WTC11 (cell line): ENCODE results near the gene ASTN1. TPM values are rescaled to one million over a fixed set of nuclear protein-coding genes. Genes with fewer than 3 reads are reported as not detected.

Experiments used
- ATAC-seq: fragments of 200-7000 bp; cut with Tn5 transposase; 2 replicates; pipeline ENCODE4 v1.10.0; 2021; ENCODE audit warnings: mild to moderate bottlenecking, moderate library complexity
- CTCF ChIA-PET: fragments of 300-600 bp; sonication (Branson Sonifier 250); formaldehyde crosslinking; loops from one replicate; lab custom pipeline; 2021; ENCODE audit warnings: antibody characterized with exemption; lab: Charles Lee
- POLR2A ChIA-PET: fragments of 350-600 bp; sonication (Branson Sonifier 250); formaldehyde crosslinking; loops from one replicate; lab custom pipeline; 2021; ENCODE audit warnings: antibody characterized with exemption; lab: Charles Lee
- DNase-seq: peaks from one replicate; pipeline ENCODE4 v3.0.0; 2021; ENCODE audit warnings: low spot score
- H3K27ac Mint-ChIP-seq: 2 replicates; pipeline ENCODE4 v1.8.0; 2021; ENCODE audit warnings: mixed read lengths
- H3K27me3 Mint-ChIP-seq: 2 replicates; pipeline ENCODE4 v1.8.0; 2021; ENCODE audit warnings: low read depth, mild to moderate bottlenecking, moderate library complexity, mixed read lengths
- H3K36me3 Mint-ChIP-seq: 2 replicates; pipeline ENCODE4 v1.8.0; 2021; ENCODE audit warnings: mixed read lengths
- H3K4me1 Mint-ChIP-seq: 2 replicates; pipeline ENCODE4 v1.8.0; 2022; ENCODE audit warnings: mixed read lengths
- H3K4me3 Mint-ChIP-seq: 2 replicates; pipeline ENCODE4 v1.8.0; 2021; ENCODE audit warnings: mild to moderate bottlenecking, moderate library complexity, mixed read lengths
- H3K9me3 Mint-ChIP-seq: 2 replicates; pipeline ENCODE4 v1.8.0; 2021; ENCODE audit warnings: mixed read lengths
- ARID4B ChIP-seq: sonication (generic); formaldehyde crosslinking; IDR thresholded peaks from 2 replicates; pipeline ENCODE4 v1.8.0; 2023; ENCODE audit warnings: missing genetic modification reagents, mild to moderate bottlenecking, borderline replicate concordance
- ATF3 ChIP-seq: sonication (generic); formaldehyde crosslinking; conservative IDR thresholded peaks from 2 replicates; pipeline ENCODE4 v1.8.1; 2022; ENCODE audit warnings: mild to moderate bottlenecking, missing genetic modification reagents
- ATF6 ChIP-seq: sonication (generic); formaldehyde crosslinking; IDR thresholded peaks from 2 replicates; pipeline ENCODE4 v1.8.1; 2023; ENCODE audit warnings: mild to moderate bottlenecking, missing genetic modification reagents
- E2F1 ChIP-seq: sonication (generic); formaldehyde crosslinking; IDR thresholded peaks from 2 replicates; pipeline ENCODE4 v1.8.0; 2022; ENCODE audit warnings: mild to moderate bottlenecking, missing genetic modification reagents
- FOXP4 ChIP-seq: sonication (generic); formaldehyde crosslinking; IDR thresholded peaks from 2 replicates; pipeline ENCODE4 v1.8.0; 2022; ENCODE audit warnings: mild to moderate bottlenecking, missing genetic modification reagents
- GRHL2 ChIP-seq: fragments of 250-450 bp; sonication (Bioruptor Pico); IDR thresholded peaks from 2 replicates; pipeline ENCODE4 v1.8.0; 2022; ENCODE audit warnings: mild to moderate bottlenecking, moderate library complexity; ENCODE audit not compliant: insufficient replicate concordance, severe bottlenecking
- MLX ChIP-seq: sonication (generic); formaldehyde crosslinking; IDR thresholded peaks from 2 replicates; pipeline ENCODE4 v1.8.1; 2023; ENCODE audit warnings: mild to moderate bottlenecking, missing genetic modification reagents, moderate library complexity
- NFATC4 ChIP-seq: fragments of 250-450 bp; sonication (Bioruptor Pico); IDR thresholded peaks from 2 replicates; pipeline ENCODE4 v1.9.0; 2021; ENCODE audit warnings: mild to moderate bottlenecking
- NFE2L1 ChIP-seq: sonication (generic); formaldehyde crosslinking; IDR thresholded peaks from 2 replicates; pipeline ENCODE4 v1.8.1; 2023; ENCODE audit warnings: missing genetic modification reagents
- PRDM15 ChIP-seq: sonication (generic); formaldehyde crosslinking; IDR thresholded peaks from 2 replicates; pipeline ENCODE4 v1.8.0; 2022; ENCODE audit warnings: missing genetic modification reagents
- SOX15 ChIP-seq: fragments of 250-450 bp; sonication (Bioruptor Pico); IDR thresholded peaks from 2 replicates; pipeline ENCODE4 v1.9.0; 2021; ENCODE audit warnings: mild to moderate bottlenecking
- USF2 ChIP-seq: sonication (generic); formaldehyde crosslinking; IDR thresholded peaks from 2 replicates; pipeline ENCODE4 v1.8.1; 2023; ENCODE audit warnings: mild to moderate bottlenecking, missing genetic modification reagents, moderate library complexity
- ZNF138 ChIP-seq: sonication (generic); formaldehyde crosslinking; conservative IDR thresholded peaks from 2 replicates; pipeline ENCODE4 v1.8.1; 2022; ENCODE audit warnings: mild to moderate bottlenecking, moderate library complexity, missing genetic modification reagents
- ZNF232 ChIP-seq: sonication (generic); formaldehyde crosslinking; IDR thresholded peaks from 2 replicates; pipeline ENCODE4 v1.8.0; 2022; ENCODE audit warnings: mild to moderate bottlenecking, missing genetic modification reagents
- ZNF425 ChIP-seq: fragments of 250-450 bp; sonication (Bioruptor Pico); conservative IDR thresholded peaks from 2 replicates; pipeline ENCODE4 v1.9.0; 2021; ENCODE audit warnings: mild to moderate bottlenecking
- ZNF512 ChIP-seq: sonication (generic); formaldehyde crosslinking; IDR thresholded peaks from 2 replicates; pipeline ENCODE4 v1.8.1; 2022; ENCODE audit warnings: missing genetic modification reagents, borderline replicate concordance
- total RNA-seq: library from RNA; stranded (reverse); gene quantifications from 3 replicates; pipeline ENCODE4 v1.2.3, GENCODE V29; 2021

The ASTN1 gene
- total RNA-seq, 1 experiment from 2014 or later, result 3.4 TPM

- no peak for TF ChIP-seq ZNF138 (CRISPR knock-in tag)
- TF ChIP-seq, all 79 proteins: peak for 0
Observed at GRCh38 chr1:176837708-176838107, 326.8 kb downstream of the ASTN1 start (continued).

GRCh38 chr1:176831150-176831549 is 333.4 kb downstream of the ASTN1 start:
- CTCF ChIA-PET, result no interaction called here
- POLR2A ChIA-PET, result no interaction called here
- TF ChIP-seq ZNF425 (CRISPR knock-in tag), result no peak
- TF ChIP-seq E2F1, result no peak
- no peak for TF ChIP-seq SOX15 (CRISPR knock-in tag)
- no peak for TF ChIP-seq PRDM15
- TF ChIP-seq ZNF512, result no peak
- no peak for TF ChIP-seq FOXP4 (CRISPR knock-in tag)
- TF ChIP-seq NFATC4 (CRISPR knock-in tag), result no peak
- no peak for TF ChIP-seq ATF3 (CRISPR knock-in tag)
- no peak for TF ChIP-seq ZNF232 (CRISPR knock-in tag)
- TF ChIP-seq NFE2L1 (CRISPR knock-in tag), result no peak
- TF ChIP-seq ARID4B (CRISPR knock-in tag), result no peak
- no peak for TF ChIP-seq MLX (CRISPR knock-in tag)
- TF ChIP-seq GRHL2, result no peak
- no peak for TF ChIP-seq USF2 (CRISPR knock-in tag)
- no peak for TF ChIP-seq ATF6
- TF ChIP-seq, all 79 proteins: peak for 0
- Mint-ChIP-seq H3K36me3 (no peaks in the 10 kb centered on the region), H3K27me3 (no peaks in the 10 kb centered on the region), H3K27ac (no peak overlapping the region), H3K9me3 (peaks cover 3% of the 10 kb centered on the region; the same call in 1 of the 2 replicates), H3K4me3 (no peak overlapping the region), H3K4me1 (no peaks in the 10 kb centered on the region)
- ATAC-seq, result peak; percentile 51
- no peak for DNase-seq
